ENCODE measurements around the gene TFEB. TPM values are rescaled to one million over a fixed set of nuclear protein-coding genes. Genes with fewer than 3 reads are reported as not detected.

Gene TFEB
- total RNA-seq, 1 donor from 2014 or later = 41.7 TPM

- no peak for DNase-seq (ENCODE audit: low spot score)
Measured at GRCh38 chr6:41739041-41739440, 3.6 kb upstream of the TFEB start.

- no peak for DNase-seq (ENCODE audit: low spot score)
Measured at GRCh38 chr6:41737591-41738130, 2.3 kb upstream of the TFEB start.

GRCh38 chr6:41736800-41737555 is 1.6 kb upstream of the TFEB start:
- DNase-seq (ENCODE audit: low spot score) = no peak

- DNase-seq (ENCODE audit: low spot score) = no peak
Measured at GRCh38 chr6:41736186-41736733, 852 bp upstream of the TFEB start.

GRCh38 chr6:41734666-41735426 is 562 bp downstream of the TFEB start:
- peak; percentile 80 for DNase-seq (ENCODE audit: low spot score)

- peak; percentile 62 for DNase-seq (ENCODE audit: low spot score)
Measured at GRCh38 chr6:41733707-41734665, 1.4 kb downstream of the TFEB start.

GRCh38 chr6:41733360-41733706 is 2.1 kb downstream of the TFEB start:
- no peak for DNase-seq (ENCODE audit: low spot score)

- no peak for DNase-seq (ENCODE audit: low spot score)
Measured at GRCh38 chr6:41732591-41733359, 2.6 kb downstream of the TFEB start.

GRCh38 chr6:41732149-41732548 is 3.3 kb downstream of the TFEB start:
- no peak for DNase-seq (ENCODE audit: low spot score)

GRCh38 chr6:41731561-41732086 is 3.8 kb downstream of the TFEB start:
- no peak for DNase-seq (ENCODE audit: low spot score)

GRCh38 chr6:41730531-41731436 is 4.6 kb downstream of the TFEB start:
- DNase-seq (ENCODE audit: low spot score) = no peak

GRCh38 chr6:41729624-41730023 is 5.8 kb downstream of the TFEB start:
- DNase-seq (ENCODE audit: low spot score) = no peak

GRCh38 chr6:41728954-41729353 is 6.5 kb downstream of the TFEB start:
- no peak for DNase-seq (ENCODE audit: low spot score)

- DNase-seq (ENCODE audit: low spot score) = peak; percentile 42
Measured at GRCh38 chr6:41728073-41728936, 7.1 kb downstream of the TFEB start.

GRCh38 chr6:41727705-41728072 is 7.7 kb downstream of the TFEB start:
- no peak for DNase-seq (ENCODE audit: low spot score)

- no peak for DNase-seq (ENCODE audit: low spot score)
Measured at GRCh38 chr6:41726876-41727275, 8.5 kb downstream of the TFEB start.

GRCh38 chr6:41724586-41725501 is 10.6 kb downstream of the TFEB start:
- DNase-seq (ENCODE audit: low spot score) = no peak

- no peak for DNase-seq (ENCODE audit: low spot score)
Measured at GRCh38 chr6:41724228-41724580, 11.2 kb downstream of the TFEB start.
